ENCODE data around the gene SLC6A5.

SLC6A5 gene

GRCh38 chr11:20634044-20634443 lies 34.6 kb downstream of the SLC6A5 start:
- peaks cover 3% of the 10 kb centered on the region for H3K27me3 ChIP-seq (ENCODE audit: control insufficient read depth, insufficient read depth, low read length)
- no peaks in the 10 kb centered on the region for H3K9me3 ChIP-seq (ENCODE audit: control insufficient read depth, low read length)
- H3K4me3 ChIP-seq (ENCODE audit: low read length): no peak overlapping the region
- no peak overlapping the region for H3K9ac ChIP-seq (ENCODE audit: low read length)
- H3K36me3 ChIP-seq (ENCODE audit: control insufficient read depth, insufficient read depth, low read length): no peaks in the 10 kb centered on the region
- H3K4me1 ChIP-seq (ENCODE audit: control insufficient read depth, insufficient read depth, low read length): no peaks in the 10 kb centered on the region

- H3K27me3 ChIP-seq (ENCODE audit: control insufficient read depth, insufficient read depth, low read length): peaks cover 3% of the 10 kb centered on the region
- no peak overlapping the region for H3K4me3 ChIP-seq (ENCODE audit: low read length)
- H3K9ac ChIP-seq (ENCODE audit: low read length): no peak overlapping the region
- H3K9me3 ChIP-seq (ENCODE audit: control insufficient read depth, low read length): no peaks in the 10 kb centered on the region
- H3K4me1 ChIP-seq (ENCODE audit: control insufficient read depth, insufficient read depth, low read length): no peaks in the 10 kb centered on the region
- no peaks in the 10 kb centered on the region for H3K36me3 ChIP-seq (ENCODE audit: control insufficient read depth, insufficient read depth, low read length)
These were observed 35.4 kb downstream of the SLC6A5 start for GRCh38 chr11:20634781-20635180.

DNA sequence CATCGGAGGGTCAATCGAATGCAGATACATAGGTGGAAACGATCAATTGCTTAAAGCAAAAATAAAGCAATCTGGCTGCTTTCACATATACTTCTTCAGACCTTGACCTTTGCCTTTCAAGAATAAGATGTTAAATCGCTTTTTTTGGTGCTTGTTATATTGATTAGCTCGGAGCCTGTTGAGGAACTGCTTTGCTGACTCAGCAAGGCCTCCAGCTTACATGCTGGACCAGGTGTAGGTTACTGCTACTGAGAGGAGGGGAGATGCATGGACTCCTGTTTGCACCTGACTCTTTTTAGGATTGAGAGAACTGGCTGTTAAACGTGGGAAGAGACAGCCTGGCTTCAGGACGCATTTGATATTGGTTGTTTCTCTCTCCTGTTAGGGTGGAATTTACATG lies 38.7 kb downstream of the SLC6A5 start:
- H3K9ac ChIP-seq (ENCODE audit: low read length): no peak overlapping the region
- H3K9me3 ChIP-seq (ENCODE audit: control insufficient read depth, low read length): no peaks in the 10 kb centered on the region
- H3K4me1 ChIP-seq (ENCODE audit: control insufficient read depth, insufficient read depth, low read length): no peaks in the 10 kb centered on the region
- H3K36me3 ChIP-seq (ENCODE audit: control insufficient read depth, insufficient read depth, low read length): no peaks in the 10 kb centered on the region
- H3K4me3 ChIP-seq (ENCODE audit: low read length): no peak overlapping the region
- H3K27me3 ChIP-seq (ENCODE audit: control insufficient read depth, insufficient read depth, low read length): peaks cover 7% of the 10 kb centered on the region

- Histone ChIP-seq H3K9ac (ENCODE audit: low read length) (no peak overlapping the region), H3K27me3 (ENCODE audit: control insufficient read depth, insufficient read depth, low read length) (peaks cover 7% of the 10 kb centered on the region), H3K36me3 (ENCODE audit: control insufficient read depth, insufficient read depth, low read length) (no peaks in the 10 kb centered on the region), H3K4me3 (ENCODE audit: low read length) (no peak overlapping the region), H3K4me1 (ENCODE audit: control insufficient read depth, insufficient read depth, low read length) (no peaks in the 10 kb centered on the region), H3K9me3 (ENCODE audit: control insufficient read depth, low read length) (no peaks in the 10 kb centered on the region)
These were observed 40.3 kb downstream of the SLC6A5 start for GRCh38 chr11:20639688-20640087.

GRCh38 chr11:20640401-20640800 lies 41.0 kb downstream of the SLC6A5 start:
- Histone ChIP-seq H3K36me3 (ENCODE audit: control insufficient read depth, insufficient read depth, low read length) (no peaks in the 10 kb centered on the region), H3K4me1 (ENCODE audit: control insufficient read depth, insufficient read depth, low read length) (no peaks in the 10 kb centered on the region), H3K27me3 (ENCODE audit: control insufficient read depth, insufficient read depth, low read length) (peaks cover 10% of the 10 kb centered on the region), H3K4me3 (ENCODE audit: low read length) (no peak overlapping the region), H3K9ac (ENCODE audit: low read length) (no peak overlapping the region), H3K9me3 (ENCODE audit: control insufficient read depth, low read length) (no peaks in the 10 kb centered on the region)

GRCh38 chr11:20644360-20644759 lies 45.0 kb downstream of the SLC6A5 start:
- Histone ChIP-seq H3K4me1 (ENCODE audit: control insufficient read depth, insufficient read depth, low read length) (no peaks in the 10 kb centered on the region), H3K4me3 (ENCODE audit: low read length) (no peak overlapping the region), H3K9me3 (ENCODE audit: control insufficient read depth, low read length) (no peaks in the 10 kb centered on the region)

GRCh38 chr11:20647976-20648565 lies 48.7 kb downstream of the SLC6A5 start:
- H3K4me3 ChIP-seq (ENCODE audit: low read length): no peak overlapping the region
- no peaks in the 10 kb centered on the region for H3K9me3 ChIP-seq (ENCODE audit: control insufficient read depth, low read length)
- H3K27me3 ChIP-seq (ENCODE audit: control insufficient read depth, insufficient read depth, low read length): peaks cover 3% of the 10 kb centered on the region
- no peaks in the 10 kb centered on the region for H3K4me1 ChIP-seq (ENCODE audit: control insufficient read depth, insufficient read depth, low read length)
- H3K9ac ChIP-seq (ENCODE audit: low read length): no peak overlapping the region
- no peaks in the 10 kb centered on the region for H3K36me3 ChIP-seq (ENCODE audit: control insufficient read depth, insufficient read depth, low read length)

More at GRCh38 chr11:20644360-20644759, 45.0 kb downstream of the SLC6A5 start:
- Histone ChIP-seq H3K9ac (ENCODE audit: low read length) (no peak overlapping the region), H3K36me3 (ENCODE audit: control insufficient read depth, insufficient read depth, low read length) (no peaks in the 10 kb centered on the region), H3K27me3 (ENCODE audit: control insufficient read depth, insufficient read depth, low read length) (peaks cover 7% of the 10 kb centered on the region)

- Histone ChIP-seq H3K9me3 (ENCODE audit: control insufficient read depth, low read length) (no peaks in the 10 kb centered on the region), H3K27me3 (ENCODE audit: control insufficient read depth, insufficient read depth, low read length) (peaks cover 4% of the 10 kb centered on the region), H3K4me3 (ENCODE audit: low read length) (no peak overlapping the region), H3K36me3 (ENCODE audit: control insufficient read depth, insufficient read depth, low read length) (no peaks in the 10 kb centered on the region), H3K4me1 (ENCODE audit: control insufficient read depth, insufficient read depth, low read length) (no peaks in the 10 kb centered on the region), H3K9ac (ENCODE audit: low read length) (no peak overlapping the region)
These were observed 52.9 kb downstream of the SLC6A5 start for GRCh38 chr11:20652150-20652806.

- no peak overlapping the region for H3K9ac ChIP-seq (ENCODE audit: low read length)
These were observed 54.6 kb downstream of the SLC6A5 start for GRCh38 chr11:20654038-20654437.

GRCh38 chr11:20656901-20657300 lies 57.5 kb downstream of the SLC6A5 start:
- Histone ChIP-seq H3K9me3 (ENCODE audit: control insufficient read depth, low read length) (no peaks in the 10 kb centered on the region), H3K4me3 (ENCODE audit: low read length) (no peak overlapping the region), H3K9ac (ENCODE audit: low read length) (no peak overlapping the region), H3K27me3 (ENCODE audit: control insufficient read depth, insufficient read depth, low read length) (peaks cover 4% of the 10 kb centered on the region), H3K4me1 (ENCODE audit: control insufficient read depth, insufficient read depth, low read length) (no peaks in the 10 kb centered on the region), H3K36me3 (ENCODE audit: control insufficient read depth, insufficient read depth, low read length) (no peaks in the 10 kb centered on the region)

More at GRCh38 chr11:20654038-20654437, 54.6 kb downstream of the SLC6A5 start:
- no peaks in the 10 kb centered on the region for H3K9me3 ChIP-seq (ENCODE audit: control insufficient read depth, low read length)
- no peaks in the 10 kb centered on the region for H3K4me1 ChIP-seq (ENCODE audit: control insufficient read depth, insufficient read depth, low read length)
- H3K36me3 ChIP-seq (ENCODE audit: control insufficient read depth, insufficient read depth, low read length): no peaks in the 10 kb centered on the region
- H3K27me3 ChIP-seq (ENCODE audit: control insufficient read depth, insufficient read depth, low read length): peaks cover 4% of the 10 kb centered on the region
- no peak overlapping the region for H3K4me3 ChIP-seq (ENCODE audit: low read length)

DNA sequence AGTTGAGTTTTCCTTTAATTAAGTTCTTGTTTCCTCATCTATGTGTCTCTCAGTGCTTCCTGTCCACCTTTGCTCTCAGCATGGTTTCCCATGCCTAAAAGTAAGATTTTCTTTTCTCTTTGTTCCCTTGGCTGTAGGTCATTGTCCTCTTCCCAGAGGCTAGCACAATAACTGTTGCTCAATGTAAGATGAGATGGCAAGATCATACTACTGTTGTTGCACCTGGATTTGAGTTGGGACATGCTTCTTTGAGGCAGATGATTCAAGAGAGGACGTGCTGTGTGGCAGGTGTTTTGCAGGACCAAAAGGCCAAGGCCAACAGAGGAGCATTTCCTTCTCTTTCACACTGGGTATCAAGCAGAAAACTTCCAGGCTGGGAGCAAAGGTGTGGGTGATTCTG lies 58.7 kb downstream of the SLC6A5 start:
- Histone ChIP-seq H3K9me3 (ENCODE audit: control insufficient read depth, low read length) (no peaks in the 10 kb centered on the region), H3K27me3 (ENCODE audit: control insufficient read depth, insufficient read depth, low read length) (peaks cover 4% of the 10 kb centered on the region), H3K4me3 (ENCODE audit: low read length) (no peak overlapping the region), H3K4me1 (ENCODE audit: control insufficient read depth, insufficient read depth, low read length) (no peaks in the 10 kb centered on the region), H3K9ac (ENCODE audit: low read length) (no peak overlapping the region), H3K36me3 (ENCODE audit: control insufficient read depth, insufficient read depth, low read length) (no peaks in the 10 kb centered on the region)

GRCh38 chr11:20661445-20661844 lies 62.0 kb downstream of the SLC6A5 start:
- Histone ChIP-seq H3K4me3 (ENCODE audit: low read length) (no peak overlapping the region), H3K36me3 (ENCODE audit: control insufficient read depth, insufficient read depth, low read length) (no peaks in the 10 kb centered on the region), H3K4me1 (ENCODE audit: control insufficient read depth, insufficient read depth, low read length) (no peaks in the 10 kb centered on the region), H3K27me3 (ENCODE audit: control insufficient read depth, insufficient read depth, low read length) (no peaks in the 10 kb centered on the region), H3K9me3 (ENCODE audit: control insufficient read depth, low read length) (no peaks in the 10 kb centered on the region), H3K9ac (ENCODE audit: low read length) (no peak overlapping the region)
